SJCRH30 (cell line): ENCODE results near the gene MPC2. TPM values are rescaled to one million over a fixed set of nuclear protein-coding genes. Genes with fewer than 3 reads are reported as not detected.

Source experiments
- DNase-seq, 2 experiments: peaks; one replicate each; pipeline ENCODE4 v3.0.0-alpha.2; 2015 to 2020
- H3K27ac ChIP-seq: fragments of 250-450 bp; sonication (Bioruptor Pico); 2 replicates; pipeline ENCODE4 v1.5.1; 2020; ENCODE audit warnings: mild to moderate bottlenecking, moderate library complexity
- H3K27me3 ChIP-seq: fragments of 250-450 bp; sonication (Bioruptor Pico); 2 replicates; pipeline ENCODE4 v1.5.1; 2020; ENCODE audit warnings: mild to moderate bottlenecking, moderate library complexity
- H3K36me3 ChIP-seq: fragments of 250-450 bp; sonication (Bioruptor Pico); 2 replicates; pipeline ENCODE4 v1.5.1; 2020; ENCODE audit warnings: mild to moderate bottlenecking, moderate library complexity
- H3K4me1 ChIP-seq: fragments of 250-450 bp; sonication (Bioruptor Pico); 2 replicates; pipeline ENCODE4 v1.5.1; 2020; ENCODE audit warnings: mild to moderate bottlenecking, moderate library complexity
- H3K4me3 ChIP-seq: fragments of 250-450 bp; sonication (Bioruptor Pico); 2 replicates; pipeline ENCODE4 v1.5.1; 2020; ENCODE audit warnings: mild to moderate bottlenecking, moderate library complexity
- H3K9me3 ChIP-seq: fragments of 250-450 bp; sonication (Bioruptor Pico); replicated peaks from 2 replicates; pipeline ENCODE4 v1.5.1; 2020; ENCODE audit warnings: mild to moderate bottlenecking, moderate library complexity
- total RNA-seq: library from RNA; depleted of rRNA; stranded (reverse); fragments of >200 nt; shearing (Covaris generic); gene quantifications from 2 replicates; pipeline ENCODE4 v1.2.3, GENCODE V29; 2014; rRNA removed

Gene MPC2
- 41.2 and 45.5 TPM in 2 replicates for total RNA-seq

GRCh38 chr1:167936930-167937708, at the start of gene MPC2:
MPC2 (minus strand) TSS chr1:167937072; CDS start chr1:167935841, 1,231 bp downstream.
- peak; percentile 71 to 84 for DNase-seq
- no peaks in the 10 kb centered on the region for H3K36me3 ChIP-seq
- no peaks in the 10 kb centered on the region for H3K9me3 ChIP-seq
- no peaks in the 10 kb centered on the region; the same call in 1 of the 2 replicates for H3K4me1 ChIP-seq
- peak within 1 kb of the TSS; percentile 71 for H3K4me3 ChIP-seq
- peak within 1 kb of the TSS; percentile 97 for H3K27ac ChIP-seq
- H3K27me3 ChIP-seq: no peaks in the 10 kb centered on the region

GRCh38 chr1:167984886-167985489, 48.1 kb upstream of the MPC2 start:
- Histone ChIP-seq H3K36me3 (peaks cover 15% of the 10 kb centered on the region; the same call in 1 of the 2 replicates), H3K9me3 (0 out of 2 replicates have a peak, but pooled peaks cover 3% of the 10 kb centered on the region), H3K27ac (no peak overlapping the region), H3K4me3 (no peak overlapping the region), H3K4me1 (no peaks in the 10 kb centered on the region), H3K27me3 (no peaks in the 10 kb centered on the region)
- DNase-seq: no peak

- peaks cover 15% of the 10 kb centered on the region; the same call in 1 of the 2 replicates for H3K36me3 ChIP-seq
- DNase-seq: no peak
- no peak overlapping the region for H3K27ac ChIP-seq
- no peaks in the 10 kb centered on the region for H3K4me1 ChIP-seq
- H3K27me3 ChIP-seq: no peaks in the 10 kb centered on the region
- H3K9me3 ChIP-seq: 0 out of 2 replicates have a peak, but pooled peaks cover 3% of the 10 kb centered on the region
- H3K4me3 ChIP-seq: no peak overlapping the region
These were observed 47.0 kb upstream of the MPC2 start for GRCh38 chr1:167983797-167984420.

- H3K9me3 ChIP-seq: peaks cover 3% of the 10 kb centered on the region; the same call in 1 of the 2 replicates
- no peaks in the 10 kb centered on the region for H3K27me3 ChIP-seq
- no peaks in the 10 kb centered on the region for H3K4me1 ChIP-seq
- H3K27ac ChIP-seq: no peak overlapping the region
- no peak overlapping the region for H3K4me3 ChIP-seq
- peaks cover 13% of the 10 kb centered on the region; the same call in 1 of the 2 replicates for H3K36me3 ChIP-seq
- no peak for DNase-seq
These were observed 45.1 kb upstream of the MPC2 start for GRCh38 chr1:167981933-167982332.

GRCh38 chr1:167977245-167977644, 40.4 kb upstream of the MPC2 start:
- H3K36me3 ChIP-seq: peaks cover 7% of the 10 kb centered on the region
- H3K27ac ChIP-seq: no peak overlapping the region
- DNase-seq: no peak
- H3K27me3 ChIP-seq: no peaks in the 10 kb centered on the region
- no peaks in the 10 kb centered on the region; the same call in 1 of the 2 replicates for H3K9me3 ChIP-seq
- no peaks in the 10 kb centered on the region for H3K4me1 ChIP-seq
- no peak overlapping the region for H3K4me3 ChIP-seq

GRCh38 chr1:167974698-167975097, 37.8 kb upstream of the MPC2 start:
- DNase-seq: no peak
- no peak overlapping the region for H3K27ac ChIP-seq
- H3K36me3 ChIP-seq: peaks cover 9% of the 10 kb centered on the region

GRCh38 chr1:167973832-167974231, 37.0 kb upstream of the MPC2 start:
- Histone ChIP-seq H3K27me3 (no peaks in the 10 kb centered on the region), H3K4me1 (no peaks in the 10 kb centered on the region), H3K9me3 (no peaks in the 10 kb centered on the region; the same call in 1 of the 2 replicates), H3K36me3 (peaks cover 13% of the 10 kb centered on the region), H3K4me3 (no peak overlapping the region), H3K27ac (no peak overlapping the region)
- DNase-seq: no peak

More at GRCh38 chr1:167974698-167975097, 37.8 kb upstream of the MPC2 start:
- H3K4me3 ChIP-seq: no peak overlapping the region
- H3K9me3 ChIP-seq: no peaks in the 10 kb centered on the region; the same call in 1 of the 2 replicates
- no peaks in the 10 kb centered on the region for H3K4me1 ChIP-seq
- H3K27me3 ChIP-seq: no peaks in the 10 kb centered on the region

- no peaks in the 10 kb centered on the region for H3K9me3 ChIP-seq
- H3K27me3 ChIP-seq: no peaks in the 10 kb centered on the region
- H3K36me3 ChIP-seq: peaks cover 15% of the 10 kb centered on the region
- H3K27ac ChIP-seq: no peak overlapping the region
- H3K4me1 ChIP-seq: no peaks in the 10 kb centered on the region
- no peak for DNase-seq
- no peak overlapping the region for H3K4me3 ChIP-seq
These were observed 31.7 kb upstream of the MPC2 start for GRCh38 chr1:167968569-167968968.

GRCh38 chr1:167966050-167966449, 29.2 kb upstream of the MPC2 start:
- peaks cover 13% of the 10 kb centered on the region for H3K36me3 ChIP-seq
- H3K9me3 ChIP-seq: no peaks in the 10 kb centered on the region
- H3K27ac ChIP-seq: no peak overlapping the region
- no peak overlapping the region for H3K4me3 ChIP-seq
- H3K4me1 ChIP-seq: no peaks in the 10 kb centered on the region
- H3K27me3 ChIP-seq: no peaks in the 10 kb centered on the region
- no peak for DNase-seq

GRCh38 chr1:167964646-167965045, 27.8 kb upstream of the MPC2 start:
- Histone ChIP-seq H3K4me3 (no peak overlapping the region), H3K36me3 (peaks cover 11% of the 10 kb centered on the region), H3K27ac (no peak overlapping the region), H3K4me1 (no peaks in the 10 kb centered on the region), H3K9me3 (no peaks in the 10 kb centered on the region), H3K27me3 (no peaks in the 10 kb centered on the region)
- no peak for DNase-seq

GRCh38 chr1:167957710-167958109, 20.8 kb upstream of the MPC2 start:
- no peak for DNase-seq
- no peaks in the 10 kb centered on the region for H3K9me3 ChIP-seq
- peaks cover 28% of the 10 kb centered on the region for H3K36me3 ChIP-seq
- no peak overlapping the region for H3K27ac ChIP-seq
- no peak overlapping the region for H3K4me3 ChIP-seq
- no peaks in the 10 kb centered on the region for H3K27me3 ChIP-seq
- H3K4me1 ChIP-seq: no peaks in the 10 kb centered on the region

- Histone ChIP-seq H3K9me3 (no peaks in the 10 kb centered on the region), H3K36me3 (peaks cover 34% of the 10 kb centered on the region), H3K27me3 (no peaks in the 10 kb centered on the region), H3K4me3 (no peak overlapping the region), H3K4me1 (no peaks in the 10 kb centered on the region), H3K27ac (no peak overlapping the region)
- DNase-seq: no peak
These were observed 19.0 kb upstream of the MPC2 start for GRCh38 chr1:167955915-167956314.

- H3K9me3 ChIP-seq: no peaks in the 10 kb centered on the region
- H3K27ac ChIP-seq: no peak overlapping the region
- H3K4me1 ChIP-seq: no peaks in the 10 kb centered on the region
- no peaks in the 10 kb centered on the region for H3K27me3 ChIP-seq
- H3K4me3 ChIP-seq: no peak overlapping the region
- DNase-seq: no peak
- peaks cover 33% of the 10 kb centered on the region for H3K36me3 ChIP-seq
These were observed 13.7 kb upstream of the MPC2 start for GRCh38 chr1:167950569-167950968.

GRCh38 chr1:167949785-167950184, 12.9 kb upstream of the MPC2 start:
- Histone ChIP-seq H3K27ac (no peak overlapping the region), H3K9me3 (no peaks in the 10 kb centered on the region), H3K4me3 (no peak overlapping the region), H3K4me1 (no peaks in the 10 kb centered on the region), H3K27me3 (no peaks in the 10 kb centered on the region), H3K36me3 (peaks cover 30% of the 10 kb centered on the region)
- no peak for DNase-seq

GRCh38 chr1:167947733-167948132, 10.9 kb upstream of the MPC2 start:
- Histone ChIP-seq H3K36me3 (peaks cover 12% of the 10 kb centered on the region), H3K27me3 (no peaks in the 10 kb centered on the region), H3K27ac (no peak overlapping the region), H3K4me3 (no peak overlapping the region), H3K4me1 (no peaks in the 10 kb centered on the region), H3K9me3 (no peaks in the 10 kb centered on the region)
- DNase-seq: no peak
